Measurements from ENCODE around the gene NISCH. TPM values are rescaled to one million over a fixed set of nuclear protein-coding genes. Genes with fewer than 3 reads are reported as not detected.

Gene NISCH
- polyA plus RNA-seq, 2 donors = 32.2 to 59.6 TPM

GRCh38 chr3:52446631-52447511 lies 8.5 kb upstream of the NISCH start:
- WGBS, 2 donors = 37 to 40% methylated on average over 13 of the region's 13 CpGs
- Histone ChIP-seq H3K36me3 (ENCODE audit: control insufficient read depth in 2 of 2, insufficient read depth in 2 of 2, low read length in 1 of 2) (no peaks in the 10 kb centered on the region), H3K4me1 (ENCODE audit: control insufficient read depth in 2 of 2, insufficient read depth in 2 of 2, low read length in 1 of 2) (peaks cover 2 to 9% of the 10 kb centered on the region in 2 donors), H3K27ac (ENCODE audit: low read depth in 2 of 2, low read length in 1 of 2) (no peak overlapping the region), H3K9me3 (ENCODE audit: control insufficient read depth in 2 of 2, insufficient read depth in 1 of 2, low read depth in 1 of 2, low read length in 1 of 2) (no peaks in the 10 kb centered on the region), H3K27me3 (ENCODE audit: control insufficient read depth in 1 of 2, insufficient read depth in 2 of 2, low read length in 2 of 2) (no peaks in the 10 kb centered on the region), H3K4me3 (ENCODE audit: low read depth in 1 of 2, low read length in 2 of 2) (no peak overlapping the region)

DNA sequence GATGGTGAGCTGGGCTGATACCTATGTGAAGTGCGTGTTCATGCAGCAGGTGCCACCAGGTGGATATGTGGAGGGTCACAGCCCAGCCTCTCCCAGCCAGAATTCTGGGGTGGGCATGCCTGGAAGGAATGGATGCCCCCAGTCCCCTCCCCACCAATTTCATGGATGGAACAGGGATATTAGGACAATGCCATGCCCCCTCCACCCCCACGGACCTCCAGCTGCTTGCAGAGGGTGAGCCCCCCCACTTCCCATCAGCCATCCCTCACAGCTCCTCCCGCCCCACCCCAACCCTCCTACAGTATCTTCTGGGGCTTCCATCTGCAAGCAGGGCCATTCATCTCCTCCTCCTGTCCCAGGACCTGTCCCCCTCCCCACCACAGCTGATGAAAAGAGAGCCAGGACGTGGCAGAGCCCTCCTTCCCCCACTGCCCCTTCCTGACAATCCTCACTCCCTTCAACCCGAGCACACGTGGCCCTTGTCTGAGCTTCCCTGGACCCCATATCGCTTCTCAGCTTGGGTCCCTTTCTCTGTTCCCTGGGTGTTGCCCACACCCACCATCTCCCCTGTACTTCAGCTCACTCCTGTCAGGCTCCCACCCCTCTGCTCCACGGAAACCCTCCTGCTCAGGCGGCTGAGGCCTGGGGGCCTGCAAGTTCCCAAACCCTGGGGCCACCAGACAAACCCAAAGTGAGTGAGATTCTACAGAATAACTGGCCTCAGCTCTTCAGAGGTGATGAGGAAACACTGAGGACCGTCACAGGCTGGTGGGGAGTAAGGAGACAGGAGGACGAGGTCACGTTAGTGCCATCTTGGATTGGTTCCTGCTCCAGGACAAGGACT lies 7.7 kb upstream of the NISCH start:
- H3K27me3 ChIP-seq (ENCODE audit: control insufficient read depth in 1 of 2, insufficient read depth in 2 of 2, low read length in 2 of 2) = no peaks in the 10 kb centered on the region
- no peak overlapping the region for H3K4me3 ChIP-seq (ENCODE audit: low read depth in 1 of 2, low read length in 2 of 2)
- peaks cover 2 to 9% of the 10 kb centered on the region in 2 donors for H3K4me1 ChIP-seq (ENCODE audit: control insufficient read depth in 2 of 2, insufficient read depth in 2 of 2, low read length in 1 of 2)
- no peaks in the 10 kb centered on the region for H3K36me3 ChIP-seq (ENCODE audit: control insufficient read depth in 2 of 2, insufficient read depth in 2 of 2, low read length in 1 of 2)
- WGBS, 2 donors = 73 to 74% methylated on average over 12 of the region's 12 CpGs
- no peaks in the 10 kb centered on the region for H3K9me3 ChIP-seq (ENCODE audit: control insufficient read depth in 2 of 2, insufficient read depth in 1 of 2, low read depth in 1 of 2, low read length in 1 of 2)
- H3K27ac ChIP-seq (ENCODE audit: low read depth in 2 of 2, low read length in 1 of 2) = no peak overlapping the region

- Histone ChIP-seq H3K36me3 (ENCODE audit: control insufficient read depth in 2 of 2, insufficient read depth in 2 of 2, low read length in 1 of 2) (no peaks in the 10 kb centered on the region), H3K4me3 (ENCODE audit: low read depth in 1 of 2, low read length in 2 of 2) (no peak overlapping the region), H3K4me1 (ENCODE audit: control insufficient read depth in 2 of 2, insufficient read depth in 2 of 2, low read length in 1 of 2) (peaks cover 0 to 12% of the 10 kb centered on the region in 2 donors), H3K27ac (ENCODE audit: low read depth in 2 of 2, low read length in 1 of 2) (no peak overlapping the region), H3K9me3 (ENCODE audit: control insufficient read depth in 2 of 2, insufficient read depth in 1 of 2, low read depth in 1 of 2, low read length in 1 of 2) (no peaks in the 10 kb centered on the region), H3K27me3 (ENCODE audit: control insufficient read depth in 1 of 2, insufficient read depth in 2 of 2, low read length in 2 of 2) (no peaks in the 10 kb centered on the region)
- WGBS, 2 donors = 84 to 86% methylated on average over 11 of the region's 11 CpGs
These were observed 4.7 kb upstream of the NISCH start for GRCh38 chr3:52450489-52451236.

GRCh38 chr3:52451237-52452083 lies 3.9 kb upstream of the NISCH start:
- H3K4me3 ChIP-seq (ENCODE audit: low read depth in 1 of 2, low read length in 2 of 2) = no peak overlapping the region

GRCh38 chr3:52452126-52452525 lies 3.3 kb upstream of the NISCH start:
- no peaks in the 10 kb centered on the region for H3K36me3 ChIP-seq (ENCODE audit: control insufficient read depth in 2 of 2, insufficient read depth in 2 of 2, low read length in 1 of 2)
- H3K9me3 ChIP-seq (ENCODE audit: control insufficient read depth in 2 of 2, insufficient read depth in 1 of 2, low read depth in 1 of 2, low read length in 1 of 2) = no peaks in the 10 kb centered on the region
- no peak overlapping the region for H3K27ac ChIP-seq (ENCODE audit: low read depth in 2 of 2, low read length in 1 of 2)
- H3K27me3 ChIP-seq (ENCODE audit: control insufficient read depth in 1 of 2, insufficient read depth in 2 of 2, low read length in 2 of 2) = no peaks in the 10 kb centered on the region
- 91 to 92% methylated on average over 6 of the region's 6 CpGs for WGBS, 2 donors
- peaks cover 0 to 20% of the 10 kb centered on the region in 2 donors for H3K4me1 ChIP-seq (ENCODE audit: control insufficient read depth in 2 of 2, insufficient read depth in 2 of 2, low read length in 1 of 2)
- H3K4me3 ChIP-seq (ENCODE audit: low read depth in 1 of 2, low read length in 2 of 2) = no peak overlapping the region

More at GRCh38 chr3:52451237-52452083, 3.9 kb upstream of the NISCH start:
- H3K27me3 ChIP-seq (ENCODE audit: control insufficient read depth in 1 of 2, insufficient read depth in 2 of 2, low read length in 2 of 2) = no peaks in the 10 kb centered on the region
- H3K4me1 ChIP-seq (ENCODE audit: control insufficient read depth in 2 of 2, insufficient read depth in 2 of 2, low read length in 1 of 2) = peaks cover 0 to 14% of the 10 kb centered on the region in 2 donors
- no peaks in the 10 kb centered on the region for H3K9me3 ChIP-seq (ENCODE audit: control insufficient read depth in 2 of 2, insufficient read depth in 1 of 2, low read depth in 1 of 2, low read length in 1 of 2)
- H3K36me3 ChIP-seq (ENCODE audit: control insufficient read depth in 2 of 2, insufficient read depth in 2 of 2, low read length in 1 of 2) = no peaks in the 10 kb centered on the region
- no peak overlapping the region for H3K27ac ChIP-seq (ENCODE audit: low read depth in 2 of 2, low read length in 1 of 2)
- WGBS, 2 donors = 85 to 86% methylated on average over 24 of the region's 24 CpGs

- H3K36me3 ChIP-seq (ENCODE audit: control insufficient read depth in 2 of 2, insufficient read depth in 2 of 2, low read length in 1 of 2) = peaks cover 0 to 3% of the 10 kb centered on the region in 2 donors
- H3K4me3 ChIP-seq (ENCODE audit: low read depth in 1 of 2, low read length in 2 of 2) = no peak overlapping the region
- peaks cover 3 to 25% of the 10 kb centered on the region in 2 donors for H3K4me1 ChIP-seq (ENCODE audit: control insufficient read depth in 2 of 2, insufficient read depth in 2 of 2, low read length in 1 of 2)
- H3K27ac ChIP-seq (ENCODE audit: low read depth in 2 of 2, low read length in 1 of 2) = no peak overlapping the region
- H3K9me3 ChIP-seq (ENCODE audit: control insufficient read depth in 2 of 2, insufficient read depth in 1 of 2, low read depth in 1 of 2, low read length in 1 of 2) = no peaks in the 10 kb centered on the region
- no peaks in the 10 kb centered on the region for H3K27me3 ChIP-seq (ENCODE audit: control insufficient read depth in 1 of 2, insufficient read depth in 2 of 2, low read length in 2 of 2)
- WGBS, 2 donors = 80 to 83% methylated on average over 11 of the region's 11 CpGs
These were observed 2.7 kb upstream of the NISCH start for GRCh38 chr3:52452570-52453221.

DNA sequence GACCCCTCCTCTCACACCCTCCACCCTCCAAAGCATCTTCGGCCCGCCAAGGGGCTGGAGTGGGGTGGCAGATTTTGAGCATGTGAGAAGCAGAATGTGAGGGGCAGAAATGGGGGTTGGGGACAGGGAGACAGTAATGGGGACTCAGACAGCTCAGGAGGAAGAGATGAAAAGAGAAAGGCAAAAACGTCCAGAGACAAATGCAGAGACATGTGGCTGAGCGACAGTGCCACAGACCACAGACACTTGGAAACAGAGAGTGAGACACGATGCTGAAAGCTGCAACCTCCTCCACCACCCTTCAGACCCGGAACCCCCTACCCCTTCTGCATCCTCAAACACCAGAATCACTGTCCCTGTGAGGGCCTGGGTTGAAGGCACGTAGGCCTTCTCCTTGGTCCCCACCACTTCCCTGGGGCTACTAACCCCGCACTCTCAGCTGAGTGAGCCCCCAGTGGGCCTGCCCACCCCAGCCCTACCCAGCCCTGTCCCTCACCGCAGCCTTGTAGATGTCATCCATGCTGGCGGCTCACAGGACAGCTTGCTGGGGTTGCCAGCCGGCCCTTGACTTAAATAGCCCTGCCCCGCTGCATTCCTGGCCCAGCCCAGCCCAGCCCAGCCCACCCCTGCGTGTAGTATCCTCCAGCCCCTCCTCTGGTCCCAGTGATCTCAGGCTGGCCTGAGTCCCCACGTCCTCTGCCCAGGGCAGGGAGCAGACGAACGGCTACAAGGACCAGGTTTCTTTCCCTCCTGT lies 1.7 kb upstream of the NISCH start, which contains the start of gene TNNC1:
Gene TNNC1 (minus strand): TSS at position 546 of the 754 bp plus-strand sequence. CDS start 26 bp downstream, at position 520.
- peaks cover 3 to 26% of the 10 kb centered on the region in 2 donors for H3K4me1 ChIP-seq (ENCODE audit: control insufficient read depth in 2 of 2, insufficient read depth in 2 of 2, low read length in 1 of 2)

More for the DNA sequence above, 1.7 kb upstream of the NISCH start, which contains the start of gene TNNC1:
- peak within 1 kb of the TSS; percentile 70 to 77 for H3K4me3 ChIP-seq (ENCODE audit: low read depth in 1 of 2, low read length in 2 of 2)
- 65 to 72% methylated on average over 15 to 16 of the region's 16 CpGs for WGBS, 2 donors
- H3K9me3 ChIP-seq (ENCODE audit: control insufficient read depth in 2 of 2, insufficient read depth in 1 of 2, low read depth in 1 of 2, low read length in 1 of 2) = no peaks in the 10 kb centered on the region
- no peaks in the 10 kb centered on the region for H3K27me3 ChIP-seq (ENCODE audit: control insufficient read depth in 1 of 2, insufficient read depth in 2 of 2, low read length in 2 of 2)
- H3K27ac ChIP-seq (ENCODE audit: low read depth in 2 of 2, low read length in 1 of 2) = peak within 1 kb of the TSS; percentile 77 to 90
- peaks cover 4 to 6% of the 10 kb centered on the region in 2 donors for H3K36me3 ChIP-seq (ENCODE audit: control insufficient read depth in 2 of 2, insufficient read depth in 2 of 2, low read length in 1 of 2)

Data from esophagus (tissue), 2 donors.